DOHH2 (cell line): ENCODE measurements around the gene VSX1.

Experiments
- H3F3A ChIP-seq: fragments of 200-600 bp; sonication (generic), shearing (Covaris generic); 2 replicates; pipeline ENCODE4 v1.6.0; 2016; ENCODE audit warnings: antibody characterized with exemption, mild to moderate bottlenecking; ENCODE audit not compliant: control insufficient read depth, insufficient read depth
- H3K27ac ChIP-seq: fragments of 200-600 bp; sonication (generic); 2 replicates; pipeline ENCODE4 v1.5.1; 2014; ENCODE audit warnings: low read depth, mild to moderate bottlenecking, low read length, moderate library complexity
- H3K27me3 ChIP-seq: fragments of 200-600 bp; sonication (generic); 2 replicates; pipeline ENCODE4 v1.6.1; 2014; ENCODE audit warnings: mild to moderate bottlenecking, low read length, mixed read lengths; ENCODE audit not compliant: control insufficient read depth
- H3K36me3 ChIP-seq: fragments of 200-600 bp; sonication (generic); 2 replicates; pipeline ENCODE4 v1.6.1; 2014; ENCODE audit warnings: mild to moderate bottlenecking, low read length, moderate library complexity, mixed read lengths; ENCODE audit not compliant: control insufficient read depth
- H3K4me1 ChIP-seq: fragments of 200-600 bp; sonication (generic); 2 replicates; pipeline ENCODE4 v1.6.1; 2014; ENCODE audit warnings: mild to moderate bottlenecking, low read length, mixed read lengths; ENCODE audit not compliant: control insufficient read depth
- H3K4me2 ChIP-seq: fragments of 200-600 bp; sonication (generic); 2 replicates; pipeline ENCODE4 v1.6.0; 2014; ENCODE audit warnings: mild to moderate bottlenecking, low read length, moderate library complexity
- H3K4me3 ChIP-seq: fragments of 200-600 bp; sonication (generic); 2 replicates; pipeline ENCODE4 v1.5.1; 2014; ENCODE audit warnings: mild to moderate bottlenecking, low read length, mixed read lengths
- H3K79me2 ChIP-seq: fragments of 200-600 bp; sonication (generic); 2 replicates; pipeline ENCODE4 v1.6.1; 2014; ENCODE audit warnings: mild to moderate bottlenecking, low read length, mixed read lengths; ENCODE audit not compliant: control insufficient read depth
- H3K9me2 ChIP-seq: fragments of 200-600 bp; sonication (generic); replicated peaks from 2 replicates; pipeline ENCODE4 v1.6.1; 2014; ENCODE audit warnings: mild to moderate bottlenecking, low read length, mixed read lengths; ENCODE audit not compliant: control insufficient read depth
- H3K9me3 ChIP-seq: fragments of 200-600 bp; sonication (generic); 2 replicates; pipeline ENCODE4 v1.6.1; 2014; ENCODE audit warnings: antibody characterized with exemption, low read length, mixed read lengths; ENCODE audit not compliant: control insufficient read depth, insufficient read depth
- H4K20me1 ChIP-seq: fragments of 200-600 bp; sonication (generic); 2 replicates; pipeline ENCODE4 v1.6.0; 2014; ENCODE audit warnings: low read depth, mild to moderate bottlenecking, antibody characterized with exemption, low read length, moderate library complexity; ENCODE audit not compliant: control insufficient read depth, insufficient read depth
- EZH2phosphoT487 ChIP-seq: fragments of 200-600 bp; sonication (generic); IDR thresholded peaks from 2 replicates; pipeline ENCODE4 v1.6.1; 2017; ENCODE audit warnings: borderline replicate concordance, mild to moderate bottlenecking, antibody characterized with exemption, low read length, moderate library complexity, mixed read lengths
- TF ChIP-seq, protein P1 (sequence below): fragments of 200-600 bp; sonication (generic); IDR thresholded peaks from one replicate; pipeline ENCODE4 v1.5.1; 2014; ENCODE audit warnings: antibody characterized with exemption, mild to moderate bottlenecking, low read depth, low read length; ENCODE audit not compliant: poor library complexity, severe bottlenecking

The VSX1 gene

DNA sequence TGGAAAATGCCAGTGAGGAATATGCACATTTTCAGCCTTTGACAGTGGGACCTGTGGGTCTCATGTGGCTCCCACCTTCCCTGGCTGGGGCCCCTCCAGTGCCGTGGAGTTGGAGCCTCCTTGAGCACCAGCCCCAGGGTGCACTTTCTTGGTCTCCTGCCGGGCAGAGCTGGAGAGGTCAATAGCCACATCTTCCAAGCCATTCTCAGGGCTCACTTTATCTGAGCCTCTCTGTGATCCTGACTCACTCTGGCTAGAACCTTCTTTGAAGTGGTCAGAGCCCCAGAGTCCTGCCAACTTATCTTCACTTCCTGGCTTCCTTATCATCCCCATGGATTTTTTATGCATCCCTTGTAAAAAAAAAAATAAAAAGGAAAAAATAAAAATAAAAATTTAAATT, 5.7 kb downstream of the VSX1 start:
- Histone ChIP-seq H3F3A (no peaks in the 10 kb centered on the region), H3K27ac (no peak overlapping the region), H3K4me1 (no peaks in the 10 kb centered on the region), H3K36me3 (no peaks in the 10 kb centered on the region), H3K27me3 (peaks cover 52% of the 10 kb centered on the region), H3K79me2 (no peaks in the 10 kb centered on the region), H4K20me1 (no peaks in the 10 kb centered on the region), H3K9me3 (no peaks in the 10 kb centered on the region), H3K4me3 (no peak overlapping the region), H3K4me2 (no peak overlapping the region), H3K9me2 (no peaks in the 10 kb centered on the region)
- no peak for TF ChIP-seq EZH2phosphoT487
- TF ChIP-seq, protein P1, sequence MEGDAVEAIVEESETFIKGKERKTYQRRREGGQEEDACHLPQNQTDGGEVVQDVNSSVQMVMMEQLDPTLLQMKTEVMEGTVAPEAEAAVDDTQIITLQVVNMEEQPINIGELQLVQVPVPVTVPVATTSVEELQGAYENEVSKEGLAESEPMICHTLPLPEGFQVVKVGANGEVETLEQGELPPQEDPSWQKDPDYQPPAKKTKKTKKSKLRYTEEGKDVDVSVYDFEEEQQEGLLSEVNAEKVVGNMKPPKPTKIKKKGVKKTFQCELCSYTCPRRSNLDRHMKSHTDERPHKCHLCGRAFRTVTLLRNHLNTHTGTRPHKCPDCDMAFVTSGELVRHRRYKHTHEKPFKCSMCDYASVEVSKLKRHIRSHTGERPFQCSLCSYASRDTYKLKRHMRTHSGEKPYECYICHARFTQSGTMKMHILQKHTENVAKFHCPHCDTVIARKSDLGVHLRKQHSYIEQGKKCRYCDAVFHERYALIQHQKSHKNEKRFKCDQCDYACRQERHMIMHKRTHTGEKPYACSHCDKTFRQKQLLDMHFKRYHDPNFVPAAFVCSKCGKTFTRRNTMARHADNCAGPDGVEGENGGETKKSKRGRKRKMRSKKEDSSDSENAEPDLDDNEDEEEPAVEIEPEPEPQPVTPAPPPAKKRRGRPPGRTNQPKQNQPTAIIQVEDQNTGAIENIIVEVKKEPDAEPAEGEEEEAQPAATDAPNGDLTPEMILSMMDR: no peak

DNA sequence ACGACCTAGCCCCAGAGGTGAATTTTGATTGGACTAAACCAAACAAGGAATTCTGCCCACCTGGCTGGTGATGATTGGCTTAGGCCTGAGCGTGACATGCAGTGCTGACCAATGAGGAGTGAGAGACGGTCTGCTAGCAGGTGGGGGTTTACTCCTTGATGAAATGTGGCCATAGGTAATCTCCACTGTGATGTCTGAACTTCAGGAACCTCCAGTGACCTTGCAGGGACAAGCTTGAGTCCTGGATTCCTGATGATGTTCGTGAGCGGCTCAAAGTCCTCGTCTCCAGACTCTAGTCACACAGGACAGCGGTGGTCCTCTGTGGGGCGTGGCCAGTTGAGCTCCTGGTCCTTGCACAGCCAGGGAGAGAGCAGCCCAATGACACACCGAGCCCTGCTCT, 8.4 kb downstream of the VSX1 start:
- H3K27me3 ChIP-seq: peaks cover 64% of the 10 kb centered on the region
- no peaks in the 10 kb centered on the region for H3K9me3 ChIP-seq

DNA sequence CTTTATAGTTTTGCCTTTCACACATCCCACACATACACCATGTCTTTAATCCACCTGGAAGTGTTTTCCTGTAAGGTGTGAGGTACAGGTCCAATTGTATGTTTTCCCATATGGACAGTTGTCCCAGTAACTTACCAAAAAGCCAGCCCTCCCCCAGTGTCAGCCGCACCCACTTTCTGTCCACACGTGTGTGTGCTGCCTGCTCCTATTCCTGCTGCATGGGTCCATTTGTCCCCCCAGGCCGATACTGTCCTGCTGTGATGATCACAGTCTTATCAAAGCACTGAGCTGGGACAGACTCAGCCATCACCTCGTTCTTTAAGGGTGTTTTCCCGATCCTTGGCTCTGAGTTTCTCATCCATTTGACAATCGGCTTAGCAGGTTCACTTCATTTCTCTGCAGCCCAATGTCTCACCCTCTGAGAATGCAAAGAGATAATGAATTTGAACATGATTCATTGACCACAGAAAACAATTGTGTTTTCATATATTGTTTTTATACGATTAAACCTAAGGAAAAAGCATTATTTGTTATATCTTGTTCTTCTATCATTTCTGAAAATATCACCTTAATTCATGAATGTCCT, 9.6 kb downstream of the VSX1 start:
- Histone ChIP-seq H3K4me1 (no peaks in the 10 kb centered on the region), H3K27me3 (peaks cover 58% of the 10 kb centered on the region), H3F3A (no peaks in the 10 kb centered on the region), H3K79me2 (no peaks in the 10 kb centered on the region), H3K36me3 (no peaks in the 10 kb centered on the region), H4K20me1 (no peaks in the 10 kb centered on the region), H3K9me2 (no peaks in the 10 kb centered on the region), H3K27ac (no peak overlapping the region), H3K4me2 (no peak overlapping the region), H3K9me3 (peaks cover 4% of the 10 kb centered on the region; the same call in 1 of the 2 replicates), H3K4me3 (no peak overlapping the region)
- TF ChIP-seq, protein P1: no peak
- no peak for TF ChIP-seq EZH2phosphoT487

More for the DNA sequence above, 8.4 kb downstream of the VSX1 start:
- Histone ChIP-seq H3K4me1 (no peaks in the 10 kb centered on the region), H3K4me3 (no peak overlapping the region), H3K4me2 (no peak overlapping the region), H3K79me2 (no peaks in the 10 kb centered on the region), H3K9me2 (no peaks in the 10 kb centered on the region), H3K27ac (no peak overlapping the region), H3F3A (no peaks in the 10 kb centered on the region), H4K20me1 (no peaks in the 10 kb centered on the region), H3K36me3 (no peaks in the 10 kb centered on the region)
- TF ChIP-seq, protein P1: no peak
- no peak for TF ChIP-seq EZH2phosphoT487
